Heart right ventricle (tissue), 16 donors: ENCODE results near the gene PILRA. TPM values are rescaled to one million over a fixed set of nuclear protein-coding genes. Genes with fewer than 3 reads are reported as not detected.

ENCODE experiments used
- ATAC-seq, 8 donors: fragments of 200-7000 bp; cut with Tn5 transposase; one replicate each; pipeline ENCODE4 v1.9.1; 2020; ENCODE audit warnings: mild to moderate bottlenecking in 8 of 8, moderate library complexity in 8 of 8, moderate number of reproducible peaks in 1 of 8
- DNase-seq, 2 donors: peaks; one replicate each; pipeline ENCODE4 v3.0.0-alpha.2; 2020
- H3K27ac ChIP-seq, 10 donors: fragments of 200-600 bp; sonication (generic) in 2 of 10; one replicate each; pipeline versions ENCODE4 v1.5.0 to v1.8.0; 2020 to 2022; ENCODE audit warnings: mild to moderate bottlenecking in 3 of 10
- H3K27me3 ChIP-seq, 7 donors: fragments of 200-600 bp; one replicate each; pipeline ENCODE4 v1.8.0; 2021 to 2022; ENCODE audit warnings: mild to moderate bottlenecking in 2 of 7
- H3K36me3 ChIP-seq, 9 donors: fragments of 200-600 bp; sonication (generic) in 1 of 9; one replicate each; pipeline versions ENCODE4 v1.5.0 to v1.8.0; 2020 to 2022; ENCODE audit warnings: mild to moderate bottlenecking in 2 of 9
- H3K4me1 ChIP-seq, 9 donors: fragments of 200-600 bp; sonication (generic) in 1 of 9; one replicate each; pipeline versions ENCODE4 v1.5.0 to v1.8.0; 2020 to 2022; ENCODE audit warnings: mild to moderate bottlenecking in 4 of 9
- H3K4me3 ChIP-seq, 10 donors: fragments of 200-600 bp; sonication (generic) in 2 of 10; one replicate each; pipeline versions ENCODE4 v1.5.0 to v1.8.0; 2020 to 2022; ENCODE audit warnings: mild to moderate bottlenecking in 7 of 10, moderate library complexity in 2 of 10
- H3K9me3 ChIP-seq, 11 donors: fragments of 200-600 bp in 10 of 11; sonication (generic) in 2 of 11; one replicate each; pipeline versions ENCODE4 v1.5.0 to v1.8.0; 2013 to 2022; ENCODE audit warnings: mild to moderate bottlenecking in 2 of 11, control low read depth in 1 of 11, moderate library complexity in 1 of 11
- WGBS, 2 donors: extraction: QIAGEN DNeasy Blood & Tissue Kit; methylation state at CpG; one replicate each; pipeline ENCODE4 v1.1.7; 2013; ENCODE audit warnings: inconsistent platforms in 1 of 2; 5-methylcytosine and 5-hydroxymethylcytosine counted together
- intact Hi-C, 10 donors: fragments of 100-400 bp; cut with DNase I; formaldehyde crosslinking; loops; one replicate each; pipeline versions ENCODE4 v1.11.1 to v1.14.2; 2022
- polyA plus RNA-seq, 2 donors: library from polyadenylated mRNA; stranded (reverse); fragments of 200-250 nt; gene quantifications; one replicate each; pipeline ENCODE4 v1.2.3, GENCODE V29; 2013
- total RNA-seq, 10 donors: library from RNA; stranded (reverse); fragmentation: NEBNext Ultra II Directional in 3 of 10; extraction: Animal tissue kit (Norgen Biotek cat#: 25700) in 3 of 10; gene quantifications; one replicate each; pipeline versions ENCODE4 v1.2.1 to v1.2.4, GENCODE V29; 2021 to 2023
- TF ChIP-seq, protein P1 (sequence below), 9 donors: fragments of 200-600 bp; sonication (generic) in 2 of 9; IDR thresholded peaks; one replicate each; pipeline versions ENCODE4 v1.5.0 to v1.8.0; 2021 to 2022; ENCODE audit warnings: antibody characterized with exemption in 9 of 9, mild to moderate bottlenecking in 5 of 9, moderate library complexity in 1 of 9
- donor health status: Arrhythmogenic right ventricular cardiomyopathy.
- donor health status: ischemic (EF 13 %, LVEDD 7.1; RV severe dilation, severe dysfunction).
- donor health status: healthy with polysubstance abuse.
- donor health status: DM: no; HTN: yes; CAD: no.
- donor health status: DM: no; HTN: no; CAD: no.
- donor health status: ischemic (EF 25% LVEDD 6.9; RV normal size, moderate dysfunction).
- donor health status: ischemic (EF 25% LVEDD 5.7; RV mildly dilated, moderate dysfunction).
- donor health status: healthy.
- donor health status: DM: yes; HTN: yes; CAD: no.
- donor health status: Ischemic cardiomyopathy.
- donor health status: ischemic (EF 35%, LVEDD 5.7; RV mildly dilated, moderate dysfunction).
- donor health status: nonischemic (EF 11% LVEDD 7.7; RV severe dilation, severe dysfunction).
- donor health status: DM: yes; HTN: yes; CAD: no.
- donor health status: PGD.
- donor health status: ischemic (EF 29% LVEDD 5.4; RV normal size, mild dysfunction).
- donor health status: nonischemic (EF 23%, LVEDD 6.1; RV moderate dilation, normal function).

The PILRA gene
- total and polyA plus RNA-seq, 12 donors: 1.1 to 12.4 (median 2.8) TPM

DNA sequence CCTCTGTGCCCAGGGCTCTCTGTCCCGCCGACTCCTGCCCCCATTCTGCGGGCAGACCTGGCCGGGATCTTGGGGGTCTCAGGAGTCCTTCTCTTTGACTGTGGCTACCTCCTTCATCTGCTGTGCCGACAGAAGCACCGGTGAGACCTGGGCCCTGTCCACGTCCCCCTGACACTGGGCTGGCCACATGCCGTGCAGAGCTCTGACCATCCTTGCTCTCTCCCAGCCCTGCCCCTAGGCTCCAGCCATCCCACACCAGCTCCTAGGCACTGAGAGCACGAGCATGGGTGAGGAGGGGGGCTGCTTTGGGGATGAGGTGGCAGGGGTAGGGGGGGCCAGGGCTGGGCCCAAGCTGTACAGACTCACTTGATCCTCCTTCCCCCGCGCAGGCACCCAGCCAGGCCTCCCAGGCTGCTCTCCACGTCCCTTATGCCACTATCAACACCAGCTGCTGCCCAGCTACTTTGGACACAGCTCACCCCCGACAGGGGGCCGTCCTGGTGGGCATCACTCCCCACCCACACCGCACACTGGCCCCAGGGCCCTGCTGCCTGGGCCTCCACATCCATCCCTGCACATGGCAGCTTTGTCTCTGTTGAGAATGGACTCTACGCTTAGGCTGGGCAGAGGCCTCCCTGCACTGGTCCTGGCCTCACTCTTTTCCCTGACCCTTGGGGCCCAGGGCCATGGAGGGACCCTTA, 20.2 kb upstream of the PILRA start:
- intact Hi-C loops: no loop called here
- Histone ChIP-seq H3K9me3 (no peaks in the 10 kb centered on the region), H3K36me3 (peaks cover 0 to 98% (median 43%) of the 10 kb centered on the region in 9 donors), H3K27me3 (no peaks in the 10 kb centered on the region), H3K27ac (peak overlapping the region in 1 of 10 donors; percentile 66), H3K4me3 (peak overlapping the region in 1 of 10 donors; percentile 39), H3K4me1 (peaks cover 0 to 1% (median 0%) of the 10 kb centered on the region in 9 donors)
- WGBS, 2 donors: 92 to 93% methylated on average over 16 of the region's 16 CpGs
- DNase-seq (no peak), ATAC-seq (no peak)
- TF ChIP-seq, protein P1, sequence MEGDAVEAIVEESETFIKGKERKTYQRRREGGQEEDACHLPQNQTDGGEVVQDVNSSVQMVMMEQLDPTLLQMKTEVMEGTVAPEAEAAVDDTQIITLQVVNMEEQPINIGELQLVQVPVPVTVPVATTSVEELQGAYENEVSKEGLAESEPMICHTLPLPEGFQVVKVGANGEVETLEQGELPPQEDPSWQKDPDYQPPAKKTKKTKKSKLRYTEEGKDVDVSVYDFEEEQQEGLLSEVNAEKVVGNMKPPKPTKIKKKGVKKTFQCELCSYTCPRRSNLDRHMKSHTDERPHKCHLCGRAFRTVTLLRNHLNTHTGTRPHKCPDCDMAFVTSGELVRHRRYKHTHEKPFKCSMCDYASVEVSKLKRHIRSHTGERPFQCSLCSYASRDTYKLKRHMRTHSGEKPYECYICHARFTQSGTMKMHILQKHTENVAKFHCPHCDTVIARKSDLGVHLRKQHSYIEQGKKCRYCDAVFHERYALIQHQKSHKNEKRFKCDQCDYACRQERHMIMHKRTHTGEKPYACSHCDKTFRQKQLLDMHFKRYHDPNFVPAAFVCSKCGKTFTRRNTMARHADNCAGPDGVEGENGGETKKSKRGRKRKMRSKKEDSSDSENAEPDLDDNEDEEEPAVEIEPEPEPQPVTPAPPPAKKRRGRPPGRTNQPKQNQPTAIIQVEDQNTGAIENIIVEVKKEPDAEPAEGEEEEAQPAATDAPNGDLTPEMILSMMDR (IDR thresholded peaks at IDR 0.05): no peak

DNA sequence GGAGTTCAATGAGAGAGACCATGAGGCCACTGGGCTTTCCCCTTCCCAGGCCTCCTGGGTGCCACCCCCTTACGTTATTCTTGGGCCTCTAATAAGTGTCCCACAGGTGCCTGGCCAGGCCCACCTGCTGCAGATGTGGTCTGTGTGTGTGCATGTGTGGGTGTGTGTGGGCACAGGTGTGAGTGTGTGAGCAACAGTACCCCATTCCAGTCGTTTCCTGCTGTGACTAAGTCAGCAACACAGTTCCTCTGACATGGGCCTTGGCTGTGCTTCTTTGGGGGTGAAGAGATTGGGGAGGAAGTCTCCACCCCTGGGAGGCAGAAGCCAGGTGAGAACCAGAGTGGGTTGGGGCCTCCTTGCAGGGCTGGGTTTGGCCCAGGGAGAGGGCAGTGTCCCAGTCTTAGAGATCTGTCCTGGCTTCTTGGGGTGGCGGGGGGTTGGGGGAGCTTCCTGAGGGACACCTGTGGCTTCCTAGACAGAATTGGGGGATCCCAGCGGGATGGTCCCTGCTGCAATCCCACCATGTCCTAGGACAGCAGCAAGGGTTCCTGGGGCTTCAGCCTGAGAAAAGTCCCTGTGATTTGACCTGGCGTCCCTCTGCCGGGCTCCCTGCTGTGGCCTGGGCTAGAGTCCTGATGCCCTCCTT, 19.5 kb upstream of the PILRA start:
- peak overlapping the region in 1 of 10 donors; percentile 66 for H3K27ac ChIP-seq
- intact Hi-C loops: no loop called here
- peaks cover 0 to 98% (median 45%) of the 10 kb centered on the region in 9 donors for H3K36me3 ChIP-seq

DNA sequence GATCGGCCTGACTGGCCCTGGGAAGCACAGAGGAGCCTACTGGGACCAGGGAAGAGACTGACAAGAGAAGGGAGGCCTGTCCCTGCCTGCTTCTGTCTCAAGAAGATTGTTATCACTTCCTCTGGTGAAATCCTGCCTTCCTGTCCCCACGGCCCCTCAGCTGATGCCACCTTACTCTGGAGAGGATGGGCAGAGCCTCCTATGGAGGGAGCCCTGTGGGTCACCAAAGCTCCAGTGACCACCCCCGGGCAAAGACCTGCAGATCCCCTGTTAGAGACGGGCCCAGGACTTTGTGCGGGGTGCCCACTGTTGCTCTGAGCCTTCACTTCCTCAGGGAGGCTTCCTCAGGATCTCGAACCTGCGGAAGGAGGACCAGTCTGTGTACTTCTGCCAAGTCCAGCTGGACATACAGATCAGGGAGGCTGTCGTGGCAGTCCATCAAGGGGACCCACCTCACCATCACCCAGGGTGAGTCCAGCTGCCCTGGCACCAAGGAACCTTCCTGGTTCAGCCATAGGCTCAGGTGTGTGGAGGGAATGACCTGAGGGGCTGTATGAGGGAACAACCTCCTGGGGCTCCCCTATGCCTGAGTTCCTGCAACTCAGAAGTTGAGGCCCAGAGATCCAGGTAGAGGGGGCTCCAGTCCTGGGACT, 16.7 kb upstream of the PILRA start:
- TF ChIP-seq, protein P1 (IDR thresholded peaks at IDR 0.05): no peak
- Histone ChIP-seq H3K9me3 (no peaks in the 10 kb centered on the region), H3K27me3 (no peaks in the 10 kb centered on the region), H3K4me3 (peak overlapping the region in 1 of 10 donors; percentile 32), H3K27ac (peak overlapping the region in 2 of 10 donors; percentile 40 to 83), H3K4me1 (no peaks in the 10 kb centered on the region), H3K36me3 (peaks cover 4 to 98% (median 55%) of the 10 kb centered on the region in 9 donors)
- intact Hi-C loops: loop anchor here in 1 of 10 donors (5.0 kb wide), 1 partner anchor 51 kb away; no protein-coding TSS in a partner anchor
- WGBS, 2 donors: 89 to 90% methylated on average over 8 of the region's 8 CpGs
- DNase-seq: no peak
- ATAC-seq: no peak

More for the DNA sequence above, 19.5 kb upstream of the PILRA start:
- H3K4me1 ChIP-seq: no peaks in the 10 kb centered on the region
- DNase-seq (no peak), ATAC-seq (no peak)
- H3K4me3 ChIP-seq: no peak overlapping the region
- TF ChIP-seq, protein P1 (IDR thresholded peaks at IDR 0.05): no peak
- H3K27me3 ChIP-seq: no peaks in the 10 kb centered on the region
- 85 to 87% methylated on average over 6 of the region's 6 CpGs for WGBS, 2 donors
- H3K9me3 ChIP-seq: no peaks in the 10 kb centered on the region

DNA sequence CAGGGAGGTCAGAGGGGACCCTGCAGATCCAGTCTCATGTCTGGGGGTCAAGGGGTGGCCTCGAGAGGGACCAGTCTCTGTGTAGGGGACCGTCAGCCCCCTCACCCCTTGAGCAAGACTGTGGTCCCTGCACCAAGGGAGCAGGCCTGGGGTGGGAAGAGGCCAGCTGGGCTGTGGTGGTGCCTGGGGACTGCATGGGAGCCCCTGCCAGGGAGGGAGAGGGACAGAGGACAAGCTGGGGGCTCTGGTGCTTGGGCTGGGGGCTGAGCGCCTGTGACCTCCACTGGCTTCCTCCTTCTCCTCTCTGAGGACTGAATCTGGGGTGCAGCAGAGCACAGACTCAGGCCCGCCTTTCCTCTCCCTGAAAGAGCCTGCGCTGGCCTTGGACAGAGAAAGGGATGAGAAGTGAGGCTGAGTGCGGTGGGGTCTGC, 16.1 kb upstream of the PILRA start:
- 94 to 96% methylated on average over 6 of the region's 6 CpGs for WGBS, 2 donors
- H3K9me3 ChIP-seq: no peaks in the 10 kb centered on the region
- no peaks in the 10 kb centered on the region for H3K27me3 ChIP-seq
- no peaks in the 10 kb centered on the region for H3K4me1 ChIP-seq
- no peak for DNase-seq
- H3K27ac ChIP-seq: peak overlapping the region in 2 of 10 donors; percentile 40 to 83
- TF ChIP-seq, protein P1 (IDR thresholded peaks at IDR 0.05): no peak
- ATAC-seq: peak in 2 of 8 donors; percentile 7 to 14
- H3K4me3 ChIP-seq: peak overlapping the region in 1 of 10 donors; percentile 32
- H3K36me3 ChIP-seq: peaks cover 4 to 100% (median 61%) of the 10 kb centered on the region in 9 donors
- intact Hi-C loops: loop anchor here in 1 of 10 donors (5.0 kb wide), 1 partner anchor 50 kb away; no protein-coding TSS in a partner anchor
